Sigmoid colon (tissue), 4 donors: ENCODE data around the gene ABCF1.

Experiments
- POLR2A ChIP-seq, 2 donors: fragments of 450-650 bp; IDR thresholded peaks; one replicate each; pipeline ENCODE4 v1.6.1; 2016; ENCODE audit warnings: antibody characterized with exemption in 2 of 2, mild to moderate bottlenecking in 2 of 2, moderate library complexity in 2 of 2
- POLR2AphosphoS5 ChIP-seq, 4 donors: sonication (generic); formaldehyde crosslinking; IDR thresholded peaks; one replicate each; pipeline ENCODE4 v1.6.1; 2017; ENCODE audit warnings: antibody characterized with exemption in 4 of 4
- TF ChIP-seq, protein P1 (sequence below), 4 experiments: fragments of 450-650 bp in 3 of 4; fragments of 200-600 bp in 1 of 4; IDR thresholded peaks; one replicate each; pipeline ENCODE4 v1.5.1; 2016 to 2019; ENCODE audit warnings: antibody characterized with exemption in 4 of 4, mild to moderate bottlenecking in 3 of 4, moderate library complexity in 2 of 4

DNA sequence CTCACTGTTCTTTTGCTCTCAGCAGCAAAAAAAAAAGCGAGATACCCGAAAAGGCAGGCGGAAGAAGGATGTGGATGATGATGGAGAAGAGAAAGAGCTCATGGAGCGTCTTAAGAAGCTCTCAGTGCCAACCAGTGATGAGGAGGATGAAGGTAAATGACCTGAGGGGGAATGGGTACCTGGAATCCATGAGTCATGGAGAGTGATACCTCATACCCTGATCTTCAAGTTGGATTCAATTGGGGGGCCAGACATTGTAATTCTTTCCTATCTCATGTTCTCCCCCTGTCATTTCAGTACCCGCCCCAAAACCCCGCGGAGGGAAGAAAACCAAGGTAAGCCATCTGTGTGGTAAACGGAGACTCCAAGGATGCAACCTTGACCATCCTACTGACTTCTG, 6.8 kb downstream of the ABCF1 start:
- TF ChIP-seq, protein P1, sequence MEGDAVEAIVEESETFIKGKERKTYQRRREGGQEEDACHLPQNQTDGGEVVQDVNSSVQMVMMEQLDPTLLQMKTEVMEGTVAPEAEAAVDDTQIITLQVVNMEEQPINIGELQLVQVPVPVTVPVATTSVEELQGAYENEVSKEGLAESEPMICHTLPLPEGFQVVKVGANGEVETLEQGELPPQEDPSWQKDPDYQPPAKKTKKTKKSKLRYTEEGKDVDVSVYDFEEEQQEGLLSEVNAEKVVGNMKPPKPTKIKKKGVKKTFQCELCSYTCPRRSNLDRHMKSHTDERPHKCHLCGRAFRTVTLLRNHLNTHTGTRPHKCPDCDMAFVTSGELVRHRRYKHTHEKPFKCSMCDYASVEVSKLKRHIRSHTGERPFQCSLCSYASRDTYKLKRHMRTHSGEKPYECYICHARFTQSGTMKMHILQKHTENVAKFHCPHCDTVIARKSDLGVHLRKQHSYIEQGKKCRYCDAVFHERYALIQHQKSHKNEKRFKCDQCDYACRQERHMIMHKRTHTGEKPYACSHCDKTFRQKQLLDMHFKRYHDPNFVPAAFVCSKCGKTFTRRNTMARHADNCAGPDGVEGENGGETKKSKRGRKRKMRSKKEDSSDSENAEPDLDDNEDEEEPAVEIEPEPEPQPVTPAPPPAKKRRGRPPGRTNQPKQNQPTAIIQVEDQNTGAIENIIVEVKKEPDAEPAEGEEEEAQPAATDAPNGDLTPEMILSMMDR (IDR thresholded peaks at IDR 0.05): no peak
- TF ChIP-seq POLR2AphosphoS5 (IDR thresholded peaks at IDR 0.05) (no peak), POLR2A (IDR thresholded peaks at IDR 0.05) (no peak)
